HG02642 (cell line): Measurements from ENCODE around the gene THOC6.

ENCODE experiments used
- ATAC-seq: cut with Tn5 transposase; IDR thresholded peaks from one replicate; pipeline ENCODE4 v1.9.1; 2021; ENCODE audit warnings: mild to moderate bottlenecking; ENCODE audit not compliant: unreplicated experiment, poor library complexity

THOC6 gene

GRCh38 chr16:3013998-3014690, 9.7 kb upstream of the THOC6 start:
- no peak for ATAC-seq

- no peak for ATAC-seq
Measured at GRCh38 chr16:3014971-3015370, 8.9 kb upstream of the THOC6 start.

DNA sequence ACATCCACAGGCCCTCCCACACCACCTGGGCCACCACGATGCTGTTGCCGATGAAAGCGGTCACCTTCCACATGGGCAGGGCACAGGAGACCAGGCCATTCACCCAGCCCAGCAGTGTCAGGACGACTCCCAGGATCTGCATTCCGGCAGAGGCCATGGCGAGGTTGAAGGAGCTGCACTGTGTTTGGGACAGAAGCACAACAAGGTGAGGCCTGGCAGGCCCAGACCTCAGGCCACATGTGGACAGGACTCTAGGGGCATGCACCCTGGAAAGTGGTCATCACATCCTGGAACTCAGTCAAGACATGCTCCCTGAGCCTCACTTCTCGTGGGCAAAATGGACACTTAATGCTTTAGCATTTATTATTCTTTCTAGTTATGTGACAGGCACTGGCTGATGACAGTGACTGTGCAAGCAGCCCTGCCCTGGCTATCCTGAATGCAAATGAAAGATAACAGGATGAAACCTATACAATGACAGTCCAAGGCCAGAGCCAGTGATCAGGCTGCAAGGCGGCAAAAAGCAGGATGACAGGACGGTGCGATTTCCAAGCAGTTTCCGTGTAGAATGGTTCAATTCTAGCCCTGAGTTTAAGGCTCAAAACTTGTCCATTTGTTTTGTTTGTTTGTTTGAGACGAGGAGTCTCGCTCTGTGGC, 7.8 kb upstream of the THOC6 start:
- ATAC-seq, result no peak

DNA sequence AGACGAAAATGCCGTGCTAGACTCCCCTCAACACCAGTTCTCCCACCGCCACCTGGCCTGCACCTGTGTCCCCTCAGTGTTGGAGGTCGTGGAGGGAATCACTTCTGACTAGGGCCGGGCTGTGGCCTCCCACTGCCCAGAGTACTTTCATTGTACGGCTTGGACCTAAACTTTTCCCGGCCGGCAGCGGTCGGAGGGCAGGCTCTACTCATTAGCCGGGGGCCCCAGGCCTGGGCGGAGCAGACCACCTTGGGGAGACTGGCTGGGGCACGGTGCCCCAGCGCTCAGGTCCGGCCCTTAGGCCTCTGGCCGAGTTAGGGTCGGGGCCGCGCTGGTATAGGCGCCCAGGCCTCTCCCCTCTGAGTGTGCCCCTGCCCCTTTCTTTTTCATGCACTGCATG, 6.5 kb upstream of the THOC6 start:
- ATAC-seq, result no peak

GRCh38 chr16:3017794-3018506, 5.9 kb upstream of the THOC6 start, which contains the start of gene CLDN6:
CLDN6 (minus strand) TSS chr16:3018183; CDS start chr16:3016021, 2,162 bp downstream.
- no peak for ATAC-seq

DNA sequence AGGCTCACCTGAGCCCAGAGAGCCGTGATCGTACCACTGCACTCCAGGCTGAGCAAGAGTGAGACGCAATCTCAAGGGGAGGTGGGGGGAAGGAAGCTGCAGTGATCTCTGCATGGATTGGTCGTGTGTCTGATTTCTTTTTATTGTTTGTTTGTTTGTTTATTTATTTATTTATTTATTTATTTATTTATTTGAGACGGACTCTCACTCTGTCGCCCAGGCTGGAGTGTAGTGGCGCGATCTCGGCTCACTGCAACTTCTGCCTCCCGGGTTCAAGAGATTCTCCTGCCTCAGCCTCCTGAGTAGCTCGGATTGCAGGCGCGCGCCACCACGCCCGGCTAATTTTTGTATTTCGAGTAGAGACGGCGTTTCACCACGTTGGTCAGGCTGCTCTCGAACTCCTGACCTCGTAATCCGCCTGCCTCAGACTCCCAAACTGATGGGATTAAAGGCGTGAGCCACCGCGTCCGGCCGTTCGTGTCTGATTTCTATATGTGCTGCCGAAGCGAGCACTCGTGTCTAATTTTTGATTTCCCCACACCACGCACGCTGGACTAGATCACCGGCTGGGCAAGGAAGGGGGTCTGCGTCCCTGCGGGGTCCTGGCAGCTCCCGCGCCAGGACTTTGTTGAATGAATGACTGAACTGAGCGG, 4.1 kb upstream of the THOC6 start:
- no peak for ATAC-seq

GRCh38 chr16:3020247-3020603, 3.6 kb upstream of the THOC6 start, which contains the start of gene TNFRSF12A:
TNFRSF12A (plus strand) TSS chr16:3020368; CDS start chr16:3020398, 30 bp downstream.
- ATAC-seq, result no peak

DNA sequence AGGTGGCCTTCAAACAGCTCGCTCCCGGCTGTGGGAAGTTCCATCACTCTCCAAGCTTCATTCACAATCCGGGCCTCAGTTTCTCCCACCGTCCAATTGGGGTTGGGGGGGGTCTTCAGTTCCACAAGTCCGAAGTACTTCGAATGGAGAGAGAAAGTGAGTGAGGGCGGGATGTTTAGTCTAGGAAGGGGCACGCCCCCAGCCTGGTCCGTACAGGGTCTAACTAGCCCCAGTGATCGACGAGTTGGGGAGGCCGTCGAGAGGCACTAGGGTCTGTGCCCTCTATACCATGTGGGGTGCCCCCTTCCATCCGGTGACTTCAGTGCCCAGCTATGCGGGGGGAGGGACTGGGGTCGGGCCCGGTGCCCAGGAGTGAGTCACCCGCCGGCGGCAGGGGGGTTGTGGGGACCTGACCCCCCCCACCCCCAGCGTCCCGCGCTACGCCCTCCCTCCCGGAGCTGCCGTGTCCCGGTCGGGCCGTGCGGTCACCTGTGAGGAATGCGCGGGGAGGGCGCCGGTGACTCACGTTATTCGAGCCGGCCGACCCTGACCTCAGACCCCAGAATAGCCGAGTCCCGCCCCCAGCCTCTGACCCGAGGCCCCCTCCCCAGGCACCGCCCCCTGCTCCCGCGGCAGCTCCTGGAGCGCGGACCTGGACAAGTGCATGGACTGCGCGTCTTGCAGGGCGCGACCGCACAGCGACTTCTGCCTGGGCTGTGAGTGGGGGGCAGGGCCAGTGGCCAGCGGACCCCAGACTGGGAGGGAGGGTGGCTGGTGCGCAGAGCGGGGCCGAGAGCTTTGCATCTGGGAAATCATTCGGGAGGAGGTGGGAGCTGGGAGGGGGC, 3.0 kb upstream of the THOC6 start:
- no peak for ATAC-seq

GRCh38 chr16:3021449-3022207, 2.2 kb upstream of the THOC6 start:
- no peak for ATAC-seq

GRCh38 chr16:3022208-3022683, 1.6 kb upstream of the THOC6 start:
- no peak for ATAC-seq

GRCh38 chr16:3022684-3023414, 986 bp upstream of the THOC6 start:
- ATAC-seq, result no peak

DNA sequence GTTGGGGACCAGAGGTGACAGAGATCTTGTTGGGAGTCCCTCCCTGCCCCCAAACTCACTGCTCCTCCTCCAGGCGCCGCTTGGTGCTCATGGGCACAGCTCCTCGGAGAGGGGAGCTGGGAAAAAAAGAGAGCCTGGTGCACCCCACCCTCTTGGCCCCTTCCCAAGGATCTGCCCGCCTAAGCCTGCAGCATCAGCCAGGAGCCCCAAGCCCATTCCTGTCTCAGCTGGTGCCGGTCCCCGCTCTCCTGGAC, 493 bp upstream of the THOC6 start:
- peak; percentile 1 for ATAC-seq

DNA sequence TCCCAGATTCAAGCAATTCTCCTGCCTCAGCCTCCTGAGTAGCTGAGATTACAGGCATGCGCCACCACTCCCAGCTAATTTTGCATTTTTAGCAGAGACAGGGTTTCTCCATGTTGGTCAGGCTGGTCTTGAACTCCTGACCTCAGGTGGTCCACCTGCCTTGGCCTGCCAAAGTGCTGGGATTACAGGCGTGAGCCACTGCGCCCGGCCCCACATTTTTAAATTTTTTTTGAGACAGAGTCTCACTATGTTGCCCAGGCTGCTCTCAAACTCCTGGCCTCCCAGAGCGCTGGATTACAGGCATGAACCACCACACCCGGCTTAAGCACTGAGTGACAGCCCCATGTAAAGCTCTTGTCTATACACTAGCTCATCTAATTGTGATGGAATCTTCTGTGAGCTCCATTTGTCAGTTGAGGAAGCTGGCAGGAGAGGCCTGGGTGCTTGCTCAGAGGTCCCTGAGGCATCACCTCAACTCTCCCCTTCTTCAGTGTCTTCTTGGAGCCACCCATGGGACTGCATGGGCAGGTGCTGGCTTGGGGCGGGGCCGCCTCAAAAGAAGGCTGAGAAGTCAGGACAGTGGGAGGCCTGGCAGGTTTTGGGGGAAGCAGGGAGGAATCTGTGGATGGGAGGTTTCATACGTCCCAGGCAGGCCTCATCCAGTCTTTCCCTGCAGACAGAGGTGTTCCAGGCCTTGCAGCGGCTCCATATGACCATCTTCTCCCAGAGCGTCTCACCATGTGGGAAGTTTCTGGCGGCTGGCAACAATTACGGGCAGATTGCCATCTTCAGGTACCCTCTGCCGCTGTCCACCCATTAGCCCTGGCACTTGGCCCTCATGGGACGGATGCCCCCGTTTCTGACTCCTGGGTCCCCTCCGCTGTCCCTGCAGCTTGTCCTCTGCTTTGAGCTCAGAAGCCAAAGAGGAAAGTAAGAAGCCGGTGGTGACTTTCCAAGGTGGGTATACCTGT, 1.5 kb downstream of the THOC6 start:
- ATAC-seq, result no peak

DNA sequence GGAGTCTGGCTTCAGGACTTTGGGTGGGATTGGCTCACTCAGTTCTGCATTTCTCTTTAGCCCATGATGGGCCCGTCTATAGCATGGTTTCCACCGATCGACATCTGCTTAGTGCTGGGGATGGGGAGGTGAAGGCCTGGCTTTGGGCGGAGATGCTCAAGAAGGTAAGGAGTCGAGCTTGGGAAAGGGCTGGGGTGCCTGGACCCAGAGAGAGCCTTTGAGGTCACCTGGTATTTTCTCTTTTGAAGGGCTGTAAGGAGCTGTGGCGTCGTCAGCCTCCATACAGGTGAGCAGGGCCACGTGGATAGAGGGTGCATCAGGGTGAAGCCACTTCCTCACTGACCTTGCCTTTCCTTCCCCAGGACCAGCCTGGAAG, 2.2 kb downstream of the THOC6 start:
- no peak for ATAC-seq

GRCh38 chr16:3026609-3027488, 3.0 kb downstream of the THOC6 start:
- ATAC-seq, result no peak

DNA sequence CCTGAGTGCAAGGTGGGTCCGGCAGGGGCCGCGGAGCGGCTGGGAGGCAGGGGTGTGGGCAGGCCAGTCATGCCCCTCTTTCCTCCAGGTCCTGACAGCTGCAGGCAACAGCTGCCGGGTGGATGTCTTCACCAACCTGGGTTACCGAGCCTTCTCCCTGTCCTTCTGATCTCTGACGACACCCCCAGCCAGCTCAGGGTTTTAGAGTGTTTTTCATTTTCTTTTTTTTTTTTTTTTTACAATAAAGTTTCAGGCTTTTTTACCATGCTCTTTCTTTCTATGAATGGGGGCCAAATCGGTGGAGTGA, 3.6 kb downstream of the THOC6 start:
- no peak for ATAC-seq
